Suppressor macrophage treated with lipopolysaccharide for 1 hour (primary cell): ENCODE data around the gene ZNF234.
"Not testable (repeated sequence)": the region's sequence is repeated elsewhere in the genome, so short reads cannot be mapped to it uniquely, and the experiment has no call there.

Experiments used
- DNase-seq, 3 donors: peaks; one replicate each; pipeline ENCODE4 v3.0.0-alpha.2; 2020 to 2022

Gene ZNF234

GRCh38 chr19:44182145-44182544 is 40.8 kb downstream of the ZNF234 start:
- no peak for DNase-seq

GRCh38 chr19:44190020-44190419 is 48.7 kb downstream of the ZNF234 start:
- DNase-seq = no peak

GRCh38 chr19:44192127-44192526 is 50.8 kb downstream of the ZNF234 start:
- DNase-seq = no peak

GRCh38 chr19:44196772-44197171 is 55.4 kb downstream of the ZNF234 start:
- DNase-seq = no peak

GRCh38 chr19:44202470-44202869 is 61.1 kb downstream of the ZNF234 start:
- DNase-seq = no peak

- DNase-seq = no peak
Measured at GRCh38 chr19:44202974-44203373, 61.6 kb downstream of the ZNF234 start.

- DNase-seq = not testable (repeated sequence)
Measured at GRCh38 chr19:44203877-44204276, 62.5 kb downstream of the ZNF234 start.

GRCh38 chr19:44204772-44205171 is 63.4 kb downstream of the ZNF234 start:
- no peak for DNase-seq

- peak; percentile 94 to 96 (median 94) for DNase-seq
Measured at GRCh38 chr19:44207126-44207803, 65.9 kb downstream of the ZNF234 start.
